Keratinocyte (primary cell): ENCODE data around the gene NOM1. TPM values are rescaled to one million over a fixed set of nuclear protein-coding genes. Genes with fewer than 3 reads are reported as not detected.
"Not testable (repeated sequence)": the region's sequence is repeated elsewhere in the genome, so short reads cannot be mapped to it uniquely, and the experiment has no call there.

Experiments used
- DNase-seq: peaks from one replicate; pipeline ENCODE4 v3.0.0-alpha.2; 2011; ENCODE audit warnings: low read depth, missing footprints, low spot score
- FAIRE-seq: peaks from 2 replicates; lab custom pipeline; 2011; peaks lifted over from hg19 to GRCh38; lab: Jason Lieb, UNC
- H2AFZ ChIP-seq: 2 replicates; pipeline ENCODE4 v1.6.0; 2012; ENCODE audit warnings: low read length, control low read depth, inconsistent platforms; ENCODE audit not compliant: control insufficient read depth
- H3K27ac ChIP-seq: 2 replicates; pipeline ENCODE4 v1.5.1; 2011; ENCODE audit warnings: low read length; ENCODE audit not compliant: control insufficient read depth, insufficient read depth
- H3K27me3 ChIP-seq: 3 replicates; pipeline ENCODE4 v1.6.0; 2011; ENCODE audit warnings: low read length; ENCODE audit not compliant: control insufficient read depth, insufficient read depth; ENCODE audit errors: extremely low read depth
- H3K36me3 ChIP-seq, 2 experiments: 2 replicates in 1 of 2; 3 replicates in 1 of 2; pipeline ENCODE4 v1.5.1; 2011; ENCODE audit warnings: low read length in 2 of 2, mild to moderate bottlenecking in 1 of 2; ENCODE audit not compliant: control insufficient read depth in 2 of 2, insufficient read depth in 2 of 2; ENCODE audit errors: extremely low read depth in 1 of 2
- H3K4me1 ChIP-seq: 3 replicates; pipeline ENCODE4 v1.5.1; 2011; ENCODE audit warnings: low read length; ENCODE audit not compliant: control insufficient read depth, insufficient read depth; ENCODE audit errors: extremely low read depth
- H3K4me2 ChIP-seq: 3 replicates; pipeline ENCODE4 v1.6.0; 2011; ENCODE audit warnings: low read depth, low read length; ENCODE audit not compliant: control insufficient read depth, insufficient read depth; ENCODE audit errors: extremely low read depth
- H3K4me3 ChIP-seq, 3 experiments: fragments of 200-600 bp in 1 of 3; sonication (generic) in 1 of 3; 2 replicates in 2 of 3; 3 replicates in 1 of 3; pipeline ENCODE4 v1.5.1; 2011 to 2016; ENCODE audit warnings: low read length in 3 of 3, mild to moderate bottlenecking in 3 of 3, control low read depth in 2 of 3, inconsistent platforms in 1 of 3, low read depth in 1 of 3, mixed read lengths in 1 of 3, mixed run types in 1 of 3, moderate library complexity in 1 of 3; ENCODE audit not compliant: control insufficient read depth in 2 of 3, insufficient read depth in 2 of 3; ENCODE audit errors: extremely low read depth in 1 of 3
- H3K79me2 ChIP-seq: 2 replicates; pipeline ENCODE4 v1.6.0; 2012; ENCODE audit warnings: low read length; ENCODE audit not compliant: control insufficient read depth, insufficient read depth
- H3K9ac ChIP-seq: 3 replicates; pipeline ENCODE4 v1.6.0; 2011; ENCODE audit warnings: low read length; ENCODE audit not compliant: control insufficient read depth, insufficient read depth; ENCODE audit errors: extremely low read depth
- H3K9me1 ChIP-seq: 3 replicates; pipeline ENCODE4 v1.6.0; 2011; ENCODE audit warnings: low read length; ENCODE audit not compliant: control insufficient read depth, insufficient read depth; ENCODE audit errors: extremely low read depth
- H3K9me3 ChIP-seq: 2 replicates; pipeline ENCODE4 v1.5.1; 2012; ENCODE audit warnings: low read depth, low read length; ENCODE audit not compliant: control insufficient read depth
- H4K20me1 ChIP-seq: 3 replicates; pipeline ENCODE4 v1.6.0; 2011; ENCODE audit warnings: low read length; ENCODE audit not compliant: control insufficient read depth, insufficient read depth; ENCODE audit errors: extremely low read depth
- EZH2 ChIP-seq: IDR thresholded peaks from one replicate; pipeline ENCODE4 v1.6.1; 2012; ENCODE audit warnings: inconsistent platforms, mild to moderate bottlenecking, low read length, moderate library complexity
- dilution Hi-C: fragments of 300-500 bp; cut with MboI; formaldehyde crosslinking; loops from one replicate; pipeline ENCODE4 v1.7.0; 2020; ENCODE audit warnings: low sequenced_read_pairs; ENCODE audit not compliant: extremely low pct_ligation_motif_present
- polyA plus RNA-seq, 5 experiments: library from polyadenylated mRNA; depleted of rRNA in 3 of 5; stranded (reverse) in 3 of 5; stranded (forward) in 1 of 5; unstranded in 1 of 5; fragments of >200 nt; gene quantifications; 1 replicate in 1 of 5; 2 replicates in 3 of 5; 3 replicates in 1 of 5; pipeline versions ENCODE4 v1.2.1 to v1.2.3, GENCODE V29; 2011 to 2012; ENCODE audit warnings: missing spikeins in 2 of 5, low read depth in 1 of 5, low replicate concordance in 1 of 5
- TF ChIP-seq, protein P1 (sequence below), 3 experiments: IDR thresholded peaks in 1 of 3; conservative IDR thresholded peaks in 1 of 3; optimal IDR thresholded peaks in 1 of 3; 2 replicates in 2 of 3; 3 replicates in 1 of 3; pipeline versions ENCODE3 to v1.5.1; 2011; ENCODE audit warnings: low read length in 3 of 3, mild to moderate bottlenecking in 3 of 3, moderate library complexity in 2 of 3, control low read depth in 1 of 3, inconsistent platforms in 1 of 3; ENCODE audit not compliant: insufficient read depth in 2 of 3; ENCODE audit errors: extremely low read depth in 1 of 3

Gene NOM1
- polyA plus RNA-seq, 1 donor (not counting 4 experiments of a cell fraction or from before 2014, with no cell fraction given), result 17.1 TPM

DNA sequence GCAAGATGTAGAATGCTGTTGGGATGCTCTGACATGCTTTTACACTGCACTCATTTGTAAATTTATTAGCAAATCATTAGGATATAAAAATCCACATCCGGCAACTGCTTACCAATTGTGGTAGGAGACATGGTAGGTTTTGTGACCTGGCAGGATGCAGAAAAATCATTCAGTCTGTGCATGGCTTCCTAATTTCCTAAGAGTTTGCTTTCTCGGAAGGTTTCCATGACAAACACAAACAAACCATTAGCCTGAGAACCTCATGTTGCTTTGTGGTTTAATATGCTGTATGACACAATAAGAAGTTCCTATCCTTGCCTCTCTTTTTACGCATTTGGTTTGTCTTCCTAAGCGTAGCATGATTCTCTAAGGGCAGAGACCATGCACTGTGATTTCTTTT, 41.9 kb upstream of the NOM1 start:
- no peaks in the 10 kb centered on the region for H4K20me1 ChIP-seq
- H3K4me1 ChIP-seq, result peaks cover 10% of the 10 kb centered on the region
- H3K9me3 ChIP-seq, result no peaks in the 10 kb centered on the region
- FAIRE-seq, result no peak
- H3K27ac ChIP-seq, result no peak overlapping the region
- H2AFZ ChIP-seq, result no peak overlapping the region
- dilution Hi-C loops, result no loop called here
- H3K4me3 ChIP-seq, result no peak overlapping the region
- no peak overlapping the region for H3K4me2 ChIP-seq
- H3K36me3 ChIP-seq, result no peaks in the 10 kb centered on the region
- H3K27me3 ChIP-seq, result no peaks in the 10 kb centered on the region
- H3K9ac ChIP-seq, result no peak overlapping the region
- no peaks in the 10 kb centered on the region for H3K9me1 ChIP-seq
- no peaks in the 10 kb centered on the region for H3K79me2 ChIP-seq
- no peak for DNase-seq
- no peak for TF ChIP-seq EZH2
- TF ChIP-seq, protein P1, sequence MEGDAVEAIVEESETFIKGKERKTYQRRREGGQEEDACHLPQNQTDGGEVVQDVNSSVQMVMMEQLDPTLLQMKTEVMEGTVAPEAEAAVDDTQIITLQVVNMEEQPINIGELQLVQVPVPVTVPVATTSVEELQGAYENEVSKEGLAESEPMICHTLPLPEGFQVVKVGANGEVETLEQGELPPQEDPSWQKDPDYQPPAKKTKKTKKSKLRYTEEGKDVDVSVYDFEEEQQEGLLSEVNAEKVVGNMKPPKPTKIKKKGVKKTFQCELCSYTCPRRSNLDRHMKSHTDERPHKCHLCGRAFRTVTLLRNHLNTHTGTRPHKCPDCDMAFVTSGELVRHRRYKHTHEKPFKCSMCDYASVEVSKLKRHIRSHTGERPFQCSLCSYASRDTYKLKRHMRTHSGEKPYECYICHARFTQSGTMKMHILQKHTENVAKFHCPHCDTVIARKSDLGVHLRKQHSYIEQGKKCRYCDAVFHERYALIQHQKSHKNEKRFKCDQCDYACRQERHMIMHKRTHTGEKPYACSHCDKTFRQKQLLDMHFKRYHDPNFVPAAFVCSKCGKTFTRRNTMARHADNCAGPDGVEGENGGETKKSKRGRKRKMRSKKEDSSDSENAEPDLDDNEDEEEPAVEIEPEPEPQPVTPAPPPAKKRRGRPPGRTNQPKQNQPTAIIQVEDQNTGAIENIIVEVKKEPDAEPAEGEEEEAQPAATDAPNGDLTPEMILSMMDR (optimal IDR thresholded peaks at IDR 0.05 in 1 of 3, IDR thresholded peaks at IDR 0.05 in 1 of 3, conservative IDR thresholded peaks at IDR 0.05 in 1 of 3; ENCODE audit: extremely low read depth in 1 of 3, insufficient read depth in 2 of 3, low read length in 3 of 3), result no peak

DNA sequence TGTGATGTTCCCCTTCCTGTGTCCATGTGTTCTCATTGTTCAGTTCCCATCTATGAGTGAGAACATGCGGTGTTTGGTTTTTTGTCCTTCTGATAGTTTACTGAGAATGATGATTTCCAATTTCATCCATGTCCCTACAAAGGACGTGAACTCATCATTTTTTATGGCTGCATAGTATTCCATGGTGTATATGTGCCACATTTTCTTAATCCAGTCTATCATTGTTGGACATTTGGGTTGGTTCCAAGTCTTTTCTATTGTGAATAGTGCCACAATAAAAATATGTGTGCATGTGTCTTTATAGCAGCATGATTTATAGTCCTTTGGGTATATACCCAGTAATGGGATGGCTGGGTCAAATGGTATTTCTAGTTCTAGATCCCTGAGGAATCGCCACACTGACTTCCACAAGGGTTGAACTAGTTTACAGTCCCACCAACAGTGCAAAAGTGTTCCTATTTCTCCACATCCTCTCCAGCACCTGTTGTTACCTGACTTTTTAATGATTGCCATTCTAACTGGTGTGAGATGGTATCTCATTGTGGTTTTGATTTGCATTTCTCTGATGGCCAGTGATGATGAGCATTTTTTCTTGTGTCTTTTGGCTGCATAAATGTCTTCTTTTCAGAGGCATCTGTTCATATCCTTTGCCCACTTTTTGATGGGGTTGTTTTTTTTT, 39.8 kb upstream of the NOM1 start:
- H3K9me1 ChIP-seq, H2AFZ ChIP-seq, H3K36me3 ChIP-seq, H3K4me2 ChIP-seq, dilution Hi-C loops, H3K27me3 ChIP-seq, H3K4me1 ChIP-seq, DNase-seq, FAIRE-seq, H3K27ac ChIP-seq, H3K79me2 ChIP-seq, H3K9ac ChIP-seq, H3K9me3 ChIP-seq, H4K20me1 ChIP-seq, H3K4me3 ChIP-seq: not testable (repeated sequence)

DNA sequence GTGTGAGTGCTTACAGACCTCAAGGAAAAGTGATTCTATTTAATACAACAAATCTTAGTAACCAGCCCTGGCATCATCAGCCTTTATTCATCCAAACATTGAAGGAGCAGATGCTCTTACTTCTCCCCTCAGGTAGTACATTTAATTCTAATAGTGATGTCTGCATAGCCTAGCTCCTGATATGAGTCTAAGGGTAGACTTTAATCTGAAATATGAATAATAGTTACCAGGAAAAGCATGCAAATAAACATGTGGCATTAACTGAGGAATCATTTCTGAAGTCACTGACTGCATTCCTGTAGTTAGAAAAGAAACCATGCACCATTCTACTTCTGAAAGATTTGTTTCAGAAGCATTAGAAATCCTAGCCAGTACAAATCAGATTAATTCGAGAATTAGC, 30.9 kb upstream of the NOM1 start:
- Histone ChIP-seq H3K4me1 (no peaks in the 10 kb centered on the region), H3K4me2 (no peak overlapping the region), H3K4me3 (no peak overlapping the region), H4K20me1 (no peaks in the 10 kb centered on the region), H3K9ac (no peak overlapping the region), H3K27me3 (peaks cover 3% of the 10 kb centered on the region), H3K9me1 (no peaks in the 10 kb centered on the region), H3K79me2 (no peaks in the 10 kb centered on the region), H2AFZ (no peak overlapping the region), H3K36me3 (no peaks in the 10 kb centered on the region), H3K27ac (no peak overlapping the region), H3K9me3 (no peaks in the 10 kb centered on the region)
- no peak for TF ChIP-seq EZH2
- TF ChIP-seq, protein P1 (optimal IDR thresholded peaks at IDR 0.05 in 1 of 3, IDR thresholded peaks at IDR 0.05 in 1 of 3, conservative IDR thresholded peaks at IDR 0.05 in 1 of 3; ENCODE audit: extremely low read depth in 1 of 3, insufficient read depth in 2 of 3, low read length in 3 of 3), result no peak
- DNase-seq (no peak), FAIRE-seq (no peak)
- dilution Hi-C loops, result no loop called here
